Smooth muscle cell (in vitro differentiated cells): Measurements from ENCODE around the gene GSN. TPM values are rescaled to one million over a fixed set of nuclear protein-coding genes. Genes with fewer than 3 reads are reported as not detected.

Source experiments
- DNase-seq: peaks from one replicate; lab custom pipeline; 2025; ENCODE audit not compliant: unreplicated experiment; lab: John Stamatoyannopoulos, UW
- H2AFZ ChIP-seq: fragments of 200-600 bp; sonication (generic); 2 replicates; pipeline ENCODE4 v1.6.0; 2016; ENCODE audit warnings: antibody characterized with exemption, low read depth, mild to moderate bottlenecking
- H3F3A ChIP-seq: fragments of 200-600 bp; sonication (generic); 2 replicates; pipeline ENCODE4 v1.6.0; 2017; ENCODE audit warnings: antibody characterized with exemption, low read depth
- H3K27ac ChIP-seq: fragments of 200-600 bp; sonication (generic); 2 replicates; pipeline ENCODE4 v1.5.1; 2016; ENCODE audit warnings: low read depth, mild to moderate bottlenecking
- H3K27me3 ChIP-seq: fragments of 200-600 bp; sonication (generic); 2 replicates; pipeline ENCODE4 v1.6.1; 2016; ENCODE audit warnings: low read depth, mild to moderate bottlenecking
- H3K36me3 ChIP-seq: fragments of 200-600 bp; sonication (generic); 2 replicates; pipeline ENCODE4 v1.5.1; 2016; ENCODE audit warnings: low read depth
- H3K4me1 ChIP-seq: fragments of 200-600 bp; sonication (generic); 2 replicates; pipeline ENCODE4 v1.5.1; 2016; ENCODE audit warnings: low read depth
- H3K4me2 ChIP-seq: fragments of 200-600 bp; sonication (generic); 2 replicates; pipeline ENCODE4 v1.6.0; 2016; ENCODE audit warnings: mild to moderate bottlenecking
- H3K4me3 ChIP-seq: fragments of 200-600 bp; sonication (generic); 2 replicates; pipeline ENCODE4 v1.5.1; 2016; ENCODE audit warnings: mild to moderate bottlenecking
- H3K79me2 ChIP-seq: fragments of 200-600 bp; sonication (generic); 2 replicates; pipeline ENCODE4 v1.6.0; 2016; ENCODE audit warnings: low read depth, mild to moderate bottlenecking
- H3K9ac ChIP-seq: fragments of 200-600 bp; sonication (generic); 2 replicates; pipeline ENCODE4 v1.6.0; 2016; ENCODE audit warnings: low read depth
- H3K9me3 ChIP-seq: fragments of 200-600 bp; sonication (generic); replicated peaks from 2 replicates; pipeline ENCODE4 v1.5.1; 2016; ENCODE audit warnings: low read depth
- H4K20me1 ChIP-seq: fragments of 200-600 bp; sonication (generic); 2 replicates; pipeline ENCODE4 v1.6.0; 2016; ENCODE audit warnings: low read depth
- WGBS: methylation state at CpG from one replicate; pipeline ENCODE4 v1.1.7; 2016; ENCODE audit warnings: low lambda C conversion rate; 5-methylcytosine and 5-hydroxymethylcytosine counted together
- polyA plus RNA-seq: library from polyadenylated mRNA; unstranded; fragments of >200 nt; fragmentation: Nextera tagmentation; extraction: Ambion mirVana; gene quantifications from 2 replicates; pipeline ENCODE4 v1.2.1, GENCODE V29; 2016
- total RNA-seq: library from RNA; depleted of rRNA; stranded (reverse); fragments of >200 nt; gene quantifications from 2 replicates; pipeline ENCODE4 v1.2.3, GENCODE V29; 2014
- TF ChIP-seq, protein P1 (sequence below): fragments of 200-600 bp; sonication (generic); IDR thresholded peaks from 2 replicates; pipeline ENCODE4 v1.5.1; 2017; ENCODE audit warnings: borderline replicate concordance, mild to moderate bottlenecking, antibody characterized with exemption; ENCODE audit not compliant: insufficient read depth, poor library complexity, severe bottlenecking

The GSN gene
- total and polyA plus RNA-seq, 2 experiments from 2014 or later = 337 to 685 TPM

DNA sequence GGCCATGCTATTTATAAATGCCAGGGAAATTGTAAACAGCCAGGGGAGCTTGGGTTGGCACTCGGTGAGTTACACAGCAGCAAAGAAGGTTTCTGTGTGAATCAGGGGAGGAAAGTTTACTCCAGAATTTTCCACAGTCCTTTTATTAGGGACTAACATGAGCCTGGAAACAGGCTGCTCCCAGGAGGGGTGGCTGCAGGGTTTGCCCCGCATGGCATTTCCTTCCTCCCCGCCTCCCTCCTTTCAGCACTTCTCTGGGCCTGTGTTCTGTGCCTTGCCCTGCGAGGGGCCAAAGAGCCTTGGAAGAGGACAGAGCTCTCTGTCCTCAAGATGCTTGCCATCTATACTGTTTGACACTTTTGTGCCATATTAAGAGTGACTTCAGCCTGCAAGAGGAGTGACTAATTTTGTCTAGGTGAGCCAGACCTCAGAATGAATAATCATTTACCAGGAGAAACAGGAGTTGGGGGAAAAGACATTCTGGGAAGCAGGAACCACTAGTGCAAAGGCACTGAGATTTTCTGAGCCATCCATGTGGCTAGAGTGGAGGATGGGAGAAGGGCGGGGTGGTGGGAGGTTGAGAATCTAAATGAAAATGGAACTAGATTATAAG lies 1.8 kb downstream of the GSN start:
- H3K4me3 ChIP-seq = peak overlapping the region; percentile 93
- peaks cover 55% of the 10 kb centered on the region for H3K79me2 ChIP-seq
- H3K27ac ChIP-seq = peak overlapping the region; percentile 93
- peak overlapping the region; percentile 95 for H3K4me2 ChIP-seq
- no peak for DNase-seq
- WGBS = 27% methylated on average over 5 of the region's 5 CpGs
- TF ChIP-seq, protein P1, sequence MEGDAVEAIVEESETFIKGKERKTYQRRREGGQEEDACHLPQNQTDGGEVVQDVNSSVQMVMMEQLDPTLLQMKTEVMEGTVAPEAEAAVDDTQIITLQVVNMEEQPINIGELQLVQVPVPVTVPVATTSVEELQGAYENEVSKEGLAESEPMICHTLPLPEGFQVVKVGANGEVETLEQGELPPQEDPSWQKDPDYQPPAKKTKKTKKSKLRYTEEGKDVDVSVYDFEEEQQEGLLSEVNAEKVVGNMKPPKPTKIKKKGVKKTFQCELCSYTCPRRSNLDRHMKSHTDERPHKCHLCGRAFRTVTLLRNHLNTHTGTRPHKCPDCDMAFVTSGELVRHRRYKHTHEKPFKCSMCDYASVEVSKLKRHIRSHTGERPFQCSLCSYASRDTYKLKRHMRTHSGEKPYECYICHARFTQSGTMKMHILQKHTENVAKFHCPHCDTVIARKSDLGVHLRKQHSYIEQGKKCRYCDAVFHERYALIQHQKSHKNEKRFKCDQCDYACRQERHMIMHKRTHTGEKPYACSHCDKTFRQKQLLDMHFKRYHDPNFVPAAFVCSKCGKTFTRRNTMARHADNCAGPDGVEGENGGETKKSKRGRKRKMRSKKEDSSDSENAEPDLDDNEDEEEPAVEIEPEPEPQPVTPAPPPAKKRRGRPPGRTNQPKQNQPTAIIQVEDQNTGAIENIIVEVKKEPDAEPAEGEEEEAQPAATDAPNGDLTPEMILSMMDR = no peak
- H3K36me3 ChIP-seq = no peaks in the 10 kb centered on the region
- H3F3A ChIP-seq = peaks cover 50% of the 10 kb centered on the region
- H3K4me1 ChIP-seq = peaks cover 34% of the 10 kb centered on the region
- H3K9ac ChIP-seq = peak overlapping the region; percentile 66
- no peak overlapping the region for H2AFZ ChIP-seq
- no peaks in the 10 kb centered on the region for H3K9me3 ChIP-seq
- H3K27me3 ChIP-seq = no peaks in the 10 kb centered on the region
- H4K20me1 ChIP-seq = peaks cover 34% of the 10 kb centered on the region

DNA sequence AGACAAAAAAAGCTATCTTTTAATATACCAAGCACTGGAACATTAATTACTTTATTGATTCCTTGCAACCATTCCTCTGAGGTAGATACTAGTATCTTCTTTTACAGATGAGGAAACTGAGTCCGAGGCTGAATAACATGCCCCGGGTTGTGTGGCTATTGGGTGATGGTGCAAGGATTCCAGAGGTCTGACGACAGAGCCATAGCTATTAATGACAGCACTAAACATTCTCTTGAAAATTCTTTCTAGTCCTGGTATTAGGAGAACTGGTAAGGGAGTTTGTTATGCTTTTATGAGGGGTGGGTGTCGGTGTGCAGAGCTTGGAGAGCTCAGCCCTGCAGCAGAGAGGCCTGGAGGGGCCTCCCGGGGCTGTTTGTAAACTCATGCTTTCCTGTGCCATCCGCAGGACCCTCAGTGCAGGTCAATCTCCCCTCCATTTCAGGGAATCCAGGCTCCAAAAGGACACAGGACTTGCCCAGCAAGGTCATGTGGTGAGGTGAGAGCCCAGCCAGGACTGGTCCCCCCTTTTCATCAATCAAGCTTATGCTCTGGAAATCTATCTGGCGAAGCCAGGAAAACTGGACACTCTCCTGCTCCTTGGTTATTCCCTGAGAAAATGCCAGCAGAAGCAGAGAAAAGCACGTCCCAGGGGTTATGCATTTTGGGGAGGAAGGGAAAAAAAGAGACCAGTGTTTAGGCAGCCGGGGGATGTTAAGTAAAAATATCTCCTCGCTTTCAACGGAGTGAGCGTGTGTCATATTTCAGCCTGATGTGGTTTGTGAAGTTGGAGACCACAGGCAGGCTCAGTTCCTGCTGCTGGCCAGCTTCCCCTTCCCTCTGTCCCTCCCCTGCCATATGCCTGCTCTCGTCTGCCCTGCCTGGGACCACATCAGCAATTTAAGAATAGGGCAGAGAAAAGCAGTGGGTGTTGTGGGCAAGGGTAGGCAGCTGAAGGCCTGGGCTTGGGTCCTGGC lies 3.7 kb downstream of the GSN start:
- Histone ChIP-seq H4K20me1 (peaks cover 34% of the 10 kb centered on the region), H3K4me3 (peak overlapping the region; percentile 93), H3K4me1 (peaks cover 28% of the 10 kb centered on the region), H3K4me2 (peak overlapping the region; percentile 95), H3F3A (peaks cover 68% of the 10 kb centered on the region), H3K27ac (peak overlapping the region; percentile 93), H3K9ac (peak overlapping the region; percentile 74), H3K27me3 (no peaks in the 10 kb centered on the region), H2AFZ (no peak overlapping the region), H3K9me3 (no peaks in the 10 kb centered on the region), H3K36me3 (no peaks in the 10 kb centered on the region), H3K79me2 (peaks cover 74% of the 10 kb centered on the region)
- whole genome bisulfite sequencing = 13% methylated on average over 13 of the region's 13 CpGs
- TF ChIP-seq, protein P1 = no peak
- DNase-seq = no peak

DNA sequence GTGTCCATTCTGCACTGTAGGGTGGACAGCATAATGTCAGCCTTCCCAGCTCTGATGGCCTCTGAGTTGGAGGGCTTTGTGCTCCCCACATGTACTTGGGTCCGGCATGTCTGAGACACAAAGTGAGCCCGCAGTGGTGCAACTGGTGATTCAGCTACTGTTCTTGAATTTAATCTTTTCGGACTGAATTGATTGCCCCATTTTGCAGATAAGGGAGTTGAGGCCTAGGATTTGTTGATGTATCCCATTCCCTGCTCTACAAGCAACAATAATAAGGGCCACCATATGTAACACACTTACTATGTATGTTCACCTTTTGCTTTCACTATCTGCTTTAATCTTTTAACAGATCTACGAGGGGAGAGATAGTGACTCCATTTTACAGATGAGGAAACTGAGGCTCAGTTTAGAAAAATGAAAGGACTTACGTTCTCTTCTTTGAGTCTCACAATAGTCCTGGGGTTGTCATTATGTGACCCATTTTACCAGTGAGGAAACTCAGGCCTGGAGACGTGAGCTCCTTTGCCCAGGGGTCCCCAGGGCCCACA lies 4.5 kb downstream of the GSN start:
- no peak for DNase-seq
- Histone ChIP-seq H4K20me1 (peaks cover 34% of the 10 kb centered on the region), H3K9ac (peak overlapping the region; percentile 74), H3K4me2 (peak overlapping the region; percentile 95), H3K27me3 (no peaks in the 10 kb centered on the region), H3K4me1 (peaks cover 30% of the 10 kb centered on the region), H3K79me2 (peaks cover 74% of the 10 kb centered on the region), H3K4me3 (peak overlapping the region; percentile 93), H2AFZ (no peak overlapping the region), H3K27ac (peak overlapping the region; percentile 93), H3F3A (peaks cover 70% of the 10 kb centered on the region), H3K9me3 (no peaks in the 10 kb centered on the region), H3K36me3 (no peaks in the 10 kb centered on the region)
- TF ChIP-seq, protein P1 = no peak
- 69% methylated on average over 6 of the region's 6 CpGs for WGBS
